ENCODE measurements around the gene DOCK2.
A peak's percentile ranks its signal among the peaks of the same experiment; 100 is the strongest.

Gene DOCK2

DNA sequence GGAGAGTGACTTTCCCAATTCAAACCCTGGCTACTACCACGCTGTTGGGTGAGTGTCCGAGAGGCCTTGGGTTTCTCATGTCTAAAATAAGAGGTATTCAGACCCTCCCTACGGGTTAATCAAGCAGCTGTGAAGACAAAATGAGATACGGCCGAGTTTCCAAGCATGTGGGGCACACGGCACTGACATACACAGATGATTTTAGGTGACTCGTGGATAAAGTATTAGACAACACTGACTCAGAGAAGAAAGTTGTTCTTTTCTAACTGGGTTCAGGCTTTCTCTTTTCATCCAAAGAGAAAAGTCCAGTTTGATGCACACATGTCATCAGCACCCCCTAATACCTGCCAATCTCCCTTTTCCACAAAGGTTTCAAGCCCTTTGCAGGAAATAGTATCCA, 484.2 kb downstream of the DOCK2 start:
- TF ChIP-seq CTCF (IDR thresholded peaks at IDR 0.05; ENCODE audit: insufficient read depth, low read depth, low read length, missing control alignments): no peak
- DNase-seq (ENCODE audit: low read depth): peak; percentile 22
- no peak overlapping the region for H3K4me3 ChIP-seq (ENCODE audit: low read length)

DNA sequence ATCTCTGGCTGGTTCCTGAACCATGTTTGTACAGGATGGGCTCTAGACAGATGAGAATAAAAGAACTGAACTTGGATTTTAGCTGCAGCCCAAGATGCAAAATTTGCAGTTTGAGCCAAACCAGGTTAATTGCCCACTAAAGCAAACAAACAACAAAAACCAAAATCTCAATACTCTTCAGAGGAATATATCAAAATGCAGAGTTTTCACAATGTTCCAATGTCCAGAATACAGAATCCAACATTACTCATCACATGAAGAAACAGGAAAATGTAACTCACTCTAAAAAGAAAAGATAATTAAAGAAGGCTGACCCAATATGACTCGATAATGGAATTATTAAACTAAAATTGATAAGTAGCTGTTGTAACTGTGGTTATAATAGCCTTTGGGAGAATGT, 489.0 kb downstream of the DOCK2 start:
- no peak overlapping the region for H3K4me3 ChIP-seq (ENCODE audit: low read length)
- no peak for TF ChIP-seq CTCF (IDR thresholded peaks at IDR 0.05; ENCODE audit: insufficient read depth, low read depth, low read length, missing control alignments)
- no peak for DNase-seq (ENCODE audit: low read depth)

DNA sequence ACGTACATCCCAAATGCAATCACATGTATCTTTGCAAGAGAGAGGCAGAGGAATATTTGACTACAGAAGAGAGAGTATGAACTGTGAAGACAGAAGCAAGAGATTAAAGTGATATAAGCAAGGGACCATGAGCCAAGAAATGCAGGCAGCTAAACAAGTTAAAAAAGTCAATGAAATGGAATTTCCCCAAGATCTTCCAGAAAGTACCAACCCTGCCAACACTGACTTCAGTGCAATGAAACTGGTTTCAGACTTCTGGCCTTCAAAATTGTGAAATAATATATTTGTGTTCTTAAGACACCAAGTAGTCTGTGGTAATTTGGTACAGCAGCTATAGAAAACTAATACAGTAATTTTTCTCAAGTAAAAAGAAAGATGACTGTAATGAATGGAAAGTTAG, 489.6 kb downstream of the DOCK2 start:
- TF ChIP-seq CTCF (IDR thresholded peaks at IDR 0.05; ENCODE audit: insufficient read depth, low read depth, low read length, missing control alignments): no peak
- DNase-seq (ENCODE audit: low read depth): no peak
- no peak overlapping the region for H3K4me3 ChIP-seq (ENCODE audit: low read length)

GRCh38 chr5:170131235-170131634, 494.2 kb downstream of the DOCK2 start:
- no peak for DNase-seq (ENCODE audit: low read depth)
- no peak for TF ChIP-seq CTCF (IDR thresholded peaks at IDR 0.05; ENCODE audit: insufficient read depth, low read depth, low read length, missing control alignments)
- no peak overlapping the region for H3K4me3 ChIP-seq (ENCODE audit: low read length)

- no peak overlapping the region for H3K4me3 ChIP-seq (ENCODE audit: low read length)
- peak; percentile 34 for DNase-seq (ENCODE audit: low read depth)
- no peak for TF ChIP-seq CTCF (IDR thresholded peaks at IDR 0.05; ENCODE audit: insufficient read depth, low read depth, low read length, missing control alignments)
Observed at GRCh38 chr5:170132269-170132975, 495.3 kb downstream of the DOCK2 start.
